Breast epithelium (tissue), 3 donors: ENCODE data around the gene DNAJA2.

ENCODE experiments used
- CTCF ChIP-seq, 3 donors: fragments of 450-650 bp; IDR thresholded peaks; one replicate each; pipeline ENCODE4 v1.5.1; 2016 to 2017; ENCODE audit warnings: antibody characterized with exemption in 3 of 3, mild to moderate bottlenecking in 3 of 3, moderate library complexity in 3 of 3
- POLR2A ChIP-seq: fragments of 450-650 bp; IDR thresholded peaks from one replicate; pipeline ENCODE4 v1.6.1; 2016; ENCODE audit warnings: antibody characterized with exemption, mild to moderate bottlenecking, moderate library complexity
- POLR2AphosphoS5 ChIP-seq, 3 donors: sonication (generic); formaldehyde crosslinking; IDR thresholded peaks; one replicate each; pipeline ENCODE4 v1.6.1; 2017; ENCODE audit warnings: antibody characterized with exemption in 3 of 3

DNA sequence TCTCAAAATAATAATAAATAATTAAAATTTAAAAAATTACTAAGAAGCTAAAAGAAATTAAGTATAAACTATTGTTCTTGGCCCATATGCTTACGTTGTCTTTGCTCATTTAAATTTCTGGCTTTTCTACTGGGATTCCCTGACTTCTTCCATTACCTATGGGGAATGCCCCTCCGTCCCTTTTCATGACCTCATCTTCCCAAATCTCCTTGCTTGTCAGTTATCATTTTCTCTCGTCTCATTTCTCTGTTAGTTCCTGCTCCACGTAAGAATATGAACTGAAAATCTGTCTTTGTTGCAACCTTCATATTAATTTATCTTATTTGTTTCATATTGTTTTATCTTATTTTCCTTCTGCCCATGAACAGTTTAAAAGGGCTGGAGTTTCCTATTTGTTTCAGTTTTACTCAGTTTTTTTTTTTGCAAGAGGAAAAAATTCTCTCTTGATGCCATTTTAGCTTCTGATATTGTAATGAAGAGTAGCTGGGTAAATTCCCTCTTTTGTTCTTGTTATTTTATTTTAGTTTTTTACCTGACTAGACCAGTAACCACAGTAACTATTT is 2.5 kb upstream of the DNAJA2 start:
- no peak for TF ChIP-seq CTCF (IDR thresholded peaks at IDR 0.05)
- no peak for TF ChIP-seq POLR2AphosphoS5 (IDR thresholded peaks at IDR 0.05)
- TF ChIP-seq POLR2A = no peak
